HL-60 (cell line): Measurements from ENCODE around the gene BDKRB1.

Source experiments
- DNase-seq, 2 experiments: peaks; one replicate each; pipeline ENCODE4 v3.0.0-alpha.2; 2010 to 2020; ENCODE audit warnings: low read depth in 1 of 2, low spot score in 1 of 2
- H3K27ac ChIP-seq: fragments of 250-450 bp; sonication (Bioruptor Pico); replicated peaks from 2 replicates; pipeline ENCODE4 v1.5.1; 2020; ENCODE audit warnings: mild to moderate bottlenecking, moderate library complexity
- H3K27me3 ChIP-seq: fragments of 250-450 bp; sonication (Bioruptor Pico); 2 replicates; pipeline ENCODE4 v1.5.1; 2021; ENCODE audit warnings: mild to moderate bottlenecking, moderate library complexity; ENCODE audit not compliant: insufficient read depth, poor library complexity, severe bottlenecking
- H3K4me3 ChIP-seq: replicated peaks from 2 replicates; pipeline ENCODE4 v1.5.1; 2011; ENCODE audit warnings: mild to moderate bottlenecking, control low read depth, low read length; ENCODE audit not compliant: insufficient read depth
- CTCF ChIP-seq: IDR thresholded peaks from one replicate; pipeline ENCODE4 v1.5.1; 2011; ENCODE audit warnings: low read length, control low read depth, inconsistent platforms; ENCODE audit not compliant: insufficient read depth
- GABPA ChIP-seq: IDR thresholded peaks from 2 replicates; pipeline ENCODE4 v1.6.1; 2012; ENCODE audit warnings: low read depth
- POLR2AphosphoS5 ChIP-seq: IDR thresholded peaks from 2 replicates; pipeline ENCODE4 v1.6.1; 2012; ENCODE audit warnings: low read depth
- REST ChIP-seq: IDR thresholded peaks from 2 replicates; pipeline ENCODE4 v1.6.1; 2012; ENCODE audit warnings: low read depth; ENCODE audit not compliant: insufficient replicate concordance
- SPI1 ChIP-seq: IDR thresholded peaks from 2 replicates; pipeline ENCODE4 v1.6.1; 2012; ENCODE audit warnings: low read depth, mild to moderate bottlenecking, borderline replicate concordance

The BDKRB1 gene

GRCh38 chr14:96208739-96209138 lies 47.3 kb upstream of the BDKRB1 start:
- no peak overlapping the region for H3K27ac ChIP-seq
- no peak overlapping the region for H3K4me3 ChIP-seq
- no peaks in the 10 kb centered on the region for H3K27me3 ChIP-seq
- no peak for DNase-seq
- no peak for TF ChIP-seq SPI1
- TF ChIP-seq POLR2AphosphoS5 = no peak
- TF ChIP-seq CTCF = no peak
- no peak for TF ChIP-seq REST
- no peak for TF ChIP-seq GABPA

- DNase-seq = no peak
- TF ChIP-seq CTCF (no peak), SPI1 (no peak), GABPA (no peak), REST (no peak), POLR2AphosphoS5 (no peak)
Observed at GRCh38 chr14:96212140-96212539, 43.9 kb upstream of the BDKRB1 start.

GRCh38 chr14:96212896-96213295 lies 43.1 kb upstream of the BDKRB1 start:
- no peak overlapping the region for H3K4me3 ChIP-seq
- no peak overlapping the region for H3K27ac ChIP-seq
- peaks cover 2% of the 10 kb centered on the region for H3K27me3 ChIP-seq
- TF ChIP-seq POLR2AphosphoS5 = no peak
- no peak for TF ChIP-seq SPI1
- no peak for TF ChIP-seq CTCF
- TF ChIP-seq GABPA = no peak
- TF ChIP-seq REST = no peak
- no peak for DNase-seq

More at GRCh38 chr14:96212140-96212539, 43.9 kb upstream of the BDKRB1 start:
- H3K27me3 ChIP-seq = peaks cover 2% of the 10 kb centered on the region
- no peak overlapping the region for H3K4me3 ChIP-seq
- no peak overlapping the region for H3K27ac ChIP-seq
